Sigmoid colon (tissue), 4 donors: Measurements from ENCODE around the gene RIMKLA.

ENCODE experiments used
- CTCF ChIP-seq, 4 experiments: fragments of 450-650 bp in 3 of 4; fragments of 200-600 bp in 1 of 4; IDR thresholded peaks; one replicate each; pipeline ENCODE4 v1.5.1; 2016 to 2019; ENCODE audit warnings: antibody characterized with exemption in 4 of 4, mild to moderate bottlenecking in 3 of 4, moderate library complexity in 2 of 4
- EP300 ChIP-seq, 4 donors: sonication (generic); formaldehyde crosslinking; IDR thresholded peaks; one replicate each; pipeline ENCODE4 v1.6.1; 2017; ENCODE audit warnings: antibody characterized with exemption in 4 of 4
- POLR2A ChIP-seq, 2 donors: fragments of 450-650 bp; IDR thresholded peaks; one replicate each; pipeline ENCODE4 v1.6.1; 2016; ENCODE audit warnings: antibody characterized with exemption in 2 of 2, mild to moderate bottlenecking in 2 of 2, moderate library complexity in 2 of 2
- POLR2AphosphoS5 ChIP-seq, 4 donors: sonication (generic); formaldehyde crosslinking; IDR thresholded peaks; one replicate each; pipeline ENCODE4 v1.6.1; 2017; ENCODE audit warnings: antibody characterized with exemption in 4 of 4

GRCh38 chr1:42429603-42430002, 49.0 kb downstream of the RIMKLA start:
- no peak for TF ChIP-seq CTCF (IDR thresholded peaks at IDR 0.05)
- no peak for TF ChIP-seq POLR2AphosphoS5 (IDR thresholded peaks at IDR 0.05)
- no peak for TF ChIP-seq POLR2A (IDR thresholded peaks at IDR 0.05)
- no peak for TF ChIP-seq EP300 (IDR thresholded peaks at IDR 0.05)
